ENCODE results near the gene CLCNKB. TPM values are rescaled to one million over a fixed set of nuclear protein-coding genes. Genes with fewer than 3 reads are reported as not detected.
A peak's percentile ranks its signal among the peaks of the same experiment; 100 is the strongest.

CLCNKB gene
- total and polyA plus RNA-seq, 2 of the 4 experiments (the other 2 are of a cell fraction) = 0.09 TPM; not detected in 1

GRCh38 chr1:16066245-16066644 is 22.7 kb downstream of the CLCNKB start:
- ATAC-seq (ENCODE audit: low read depth) (no peak), DNase-seq (no peak)
- Histone ChIP-seq H4K91ac (ENCODE audit: insufficient read depth, low read depth, low read length) (no peak overlapping the region), H3K14ac (replicated peaks; ENCODE audit: low read depth, low read length) (no peak overlapping the region), H2BK120ac (ENCODE audit: low read depth, low read length) (no peak overlapping the region), H2BK5ac (ENCODE audit: low read depth, low read length, poor library complexity, severe bottlenecking) (no peak overlapping the region), H3K4me1 (ENCODE audit: control insufficient read depth, insufficient read depth, low read length) (peaks cover 4% of the 10 kb centered on the region; the same call in 1 of the 2 replicates), H3K9me3 (ENCODE audit: control insufficient read depth, insufficient read depth, low read length) (no peaks in the 10 kb centered on the region), H3K9ac (ENCODE audit: low read depth, low read length) (no peak overlapping the region), H3K27me3 (ENCODE audit: control insufficient read depth, insufficient read depth, low read length) (peaks cover 36% of the 10 kb centered on the region), H4K8ac (ENCODE audit: low read depth in 2 of 2, low read length in 2 of 2) (no peak overlapping the region), H3K4me2 (ENCODE audit: low read depth, low read length) (no peak overlapping the region), H2BK15ac (ENCODE audit: low read depth, low read length) (no peak overlapping the region), H2BK20ac (ENCODE audit: low read depth, low read length) (no peak overlapping the region), H2AK5ac (ENCODE audit: low read depth, low read length) (no peak overlapping the region), H3K18ac (ENCODE audit: low read depth, low read length) (no peak overlapping the region), H3K36me3 (ENCODE audit: control insufficient read depth, insufficient read depth, low read length) (no peaks in the 10 kb centered on the region), H2AFZ (replicated peaks; ENCODE audit: low read length, poor library complexity) (no peak overlapping the region), H2AK9ac (replicated peaks; ENCODE audit: low read depth, low read length, poor library complexity) (peak overlapping the region; percentile 66), H3K9me1 (ENCODE audit: insufficient read depth, low read length) (no peaks in the 10 kb centered on the region), H3K27ac (ENCODE audit: insufficient read depth, low read length) (no peak overlapping the region), H3K23ac (ENCODE audit: low read depth, low read length) (no peak overlapping the region), H3K4ac (ENCODE audit: low read depth, low read length) (no peak overlapping the region), H3K56ac (ENCODE audit: extremely low read depth, insufficient read depth, low read length) (no peak overlapping the region), H3K79me1 (ENCODE audit: low read depth in 1 of 2, low read length in 2 of 2) (no peaks in the 10 kb centered on the region), H4K20me1 (ENCODE audit: insufficient read depth, low read length) (no peaks in the 10 kb centered on the region; the same call in 1 of the 2 replicates), H3K4me3 (ENCODE audit: insufficient read depth, low read depth, low read length) (no peak overlapping the region), H4K5ac (ENCODE audit: low read depth, low read length) (no peak overlapping the region)
- TF ChIP-seq RAD21 (IDR thresholded peaks at IDR 0.05; ENCODE audit: low read length) (no peak), FOS (IDR thresholded peaks at IDR 0.05; ENCODE audit: low read depth, low read length) (no peak), SMC3 (IDR thresholded peaks at IDR 0.05; ENCODE audit: low read depth, low read length) (no peak), CTCF (conservative IDR thresholded peaks at IDR 0.05; ENCODE audit: low read depth, low read length) (no peak), BHLHE40 (IDR thresholded peaks at IDR 0.05; ENCODE audit: low read depth, low read length) (no peak), CHD1 (IDR thresholded peaks at IDR 0.05; ENCODE audit: low read depth, low read length) (no peak), USF2 (IDR thresholded peaks at IDR 0.05; ENCODE audit: low read depth, low read length) (no peak), MAZ (IDR thresholded peaks at IDR 0.05; ENCODE audit: borderline replicate concordance, low read depth, low read length) (no peak), CEBPB (IDR thresholded peaks at IDR 0.05; ENCODE audit: low read depth, low read length) (no peak), POLR2A (IDR thresholded peaks at IDR 0.05; ENCODE audit: low read depth, low read length) (no peak), NFE2L2 (IDR thresholded peaks at IDR 0.05; ENCODE audit: low read depth, low read length) (no peak), MAFK (IDR thresholded peaks at IDR 0.05; ENCODE audit: low read depth, low read length) (no peak)
- intact Hi-C loops (cut with micrococcal nuclease) = no loop called here
- BruUV-seq (replicated peaks) = no TSS peak
- dilution Hi-C loops (cut with HindIII; ENCODE audit: low sequenced_read_pairs, unreplicated experiment) = no loop called here
- in situ Hi-C loops (cut with MboI; ENCODE audit: low sequenced_read_pairs) = no loop called here
- ChIA-PET POLR2A (ENCODE audit: unreplicated experiment) (no interaction called here), CTCF (no interaction called here)
- no CpG with 5 or more reads among the region's 4 CpGs for WGBS, 2 experiments (ENCODE audit: extremely low coverage in 2 of 2, insufficient read length in 1 of 2)
